GM19395 (cell line): Measurements from ENCODE around the gene ZNF407.

ENCODE experiments used
- ATAC-seq: cut with Tn5 transposase; IDR thresholded peaks from one replicate; pipeline ENCODE4 v1.9.1; 2021; ENCODE audit warnings: mild to moderate bottlenecking, moderate library complexity; ENCODE audit not compliant: unreplicated experiment

ZNF407 gene

GRCh38 chr18:75063615-75064512 is 466.2 kb downstream of the ZNF407 start:
- ATAC-seq: no peak

- no peak for ATAC-seq
These were observed 466.8 kb downstream of the ZNF407 start for GRCh38 chr18:75064513-75064905.

GRCh38 chr18:75065251-75066000 is 467.8 kb downstream of the ZNF407 start:
- no peak for ATAC-seq

GRCh38 chr18:75066021-75066880 is 468.6 kb downstream of the ZNF407 start:
- ATAC-seq: no peak

GRCh38 chr18:75066936-75067335 is 469.3 kb downstream of the ZNF407 start:
- no peak for ATAC-seq

GRCh38 chr18:75067996-75068645 is 470.5 kb downstream of the ZNF407 start:
- ATAC-seq: no peak

GRCh38 chr18:75068682-75069435 is 471.2 kb downstream of the ZNF407 start:
- ATAC-seq: no peak

- no peak for ATAC-seq
These were observed 472.6 kb downstream of the ZNF407 start for GRCh38 chr18:75070235-75070624.

GRCh38 chr18:75070625-75071483 is 473.2 kb downstream of the ZNF407 start:
- peak; percentile 87 for ATAC-seq

GRCh38 chr18:75071484-75071785 is 473.8 kb downstream of the ZNF407 start:
- ATAC-seq: no peak

- no peak for ATAC-seq
These were observed 474.4 kb downstream of the ZNF407 start for GRCh38 chr18:75071866-75072671.

GRCh38 chr18:75072672-75073371 is 475.2 kb downstream of the ZNF407 start:
- ATAC-seq: no peak

GRCh38 chr18:75073654-75074053 is 476.0 kb downstream of the ZNF407 start:
- ATAC-seq: no peak

GRCh38 chr18:75074196-75075015 is 476.7 kb downstream of the ZNF407 start:
- ATAC-seq: no peak

GRCh38 chr18:75075016-75075305 is 477.3 kb downstream of the ZNF407 start:
- ATAC-seq: no peak

- ATAC-seq: no peak
These were observed 477.8 kb downstream of the ZNF407 start for GRCh38 chr18:75075429-75075841.

- ATAC-seq: no peak
These were observed 478.6 kb downstream of the ZNF407 start for GRCh38 chr18:75076286-75076685.
